ENCODE results near the gene ARHGEF3. TPM values are rescaled to one million over a fixed set of nuclear protein-coding genes. Genes with fewer than 3 reads are reported as not detected.

ARHGEF3 gene
- 2.6 and 9.3 TPM in 2 replicates for total RNA-seq

GRCh38 chr3:56801662-56802377 is at the start of gene ARHGEF3:
Gene ARHGEF3, minus strand, starts transcription at chr3:56801949. Its CDS starts 151 bp downstream, at chr3:56801798.

DNA sequence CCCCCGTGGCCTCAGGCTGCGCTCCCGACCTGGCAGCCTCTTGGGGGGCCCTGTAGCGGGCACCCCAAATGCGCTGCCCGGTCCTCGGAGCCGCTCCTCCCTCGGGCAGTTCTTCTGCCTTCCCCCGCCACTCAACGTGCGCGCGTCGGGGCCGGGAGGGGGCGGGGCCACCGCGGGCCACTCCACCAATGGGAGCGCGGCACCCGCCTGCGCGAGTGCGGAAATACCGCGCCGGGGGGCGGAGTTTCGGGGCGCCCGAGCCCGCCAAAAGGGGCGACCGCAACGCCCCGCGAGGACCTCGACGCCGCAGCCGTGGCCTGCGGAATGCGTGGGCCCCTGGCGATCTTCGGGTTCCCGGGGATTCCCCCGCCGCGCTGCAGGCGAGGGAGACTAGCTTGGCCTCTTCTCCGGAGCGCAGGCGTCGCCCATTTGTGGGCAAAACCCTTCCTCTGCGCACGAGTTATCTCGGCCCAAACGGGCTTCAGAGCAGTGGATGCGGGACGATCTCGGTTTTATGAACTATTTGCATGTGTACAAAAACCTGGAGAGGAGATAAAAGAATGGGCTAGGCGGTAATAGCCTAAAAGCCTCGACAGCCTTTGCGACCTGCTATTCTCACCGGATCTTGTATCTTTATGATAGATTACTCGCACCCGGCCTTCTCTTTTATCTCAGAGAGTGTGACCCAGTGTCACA is 118.5 kb downstream of the ARHGEF3 start, which contains the start of gene TASOR:
TSS of gene TASOR (minus strand) at position 144 of the 696 bp plus-strand sequence. CDS start 259 bp downstream, outside the sequence.

Other genes starting within 250 kb of the ARHGEF3 start
- gene CCDC66, start 244.8 kb downstream of the ARHGEF3 start, total RNA-seq, result 15.6 and 18.4 TPM in 2 replicates
- gene TASOR, start 118.7 kb downstream of the ARHGEF3 start, total RNA-seq, result 52.3 and 55.5 TPM in 2 replicates